B cell (primary cell): ENCODE data around the gene EPHB4. TPM values are rescaled to one million over a fixed set of nuclear protein-coding genes. Genes with fewer than 3 reads are reported as not detected.
A peak's percentile ranks its signal among the peaks of the same experiment; 100 is the strongest.

ENCODE experiments used
- ATAC-seq: fragments of 200-7000 bp; cut with Tn5 transposase; one replicate; pipeline ENCODE4 v1.10.0; 2021; ENCODE audit warnings: low read depth, mild to moderate bottlenecking, moderate number of reproducible peaks, moderate library complexity
- CTCF ChIA-PET: fragments of 350-600 bp; sonication (Branson Sonifier 250); formaldehyde crosslinking; loops from one replicate; lab custom pipeline; 2021; ENCODE audit warnings: antibody characterized with exemption, inconsistent platforms; lab: Charles Lee
- POLR2A ChIA-PET: fragments of 350-600 bp; sonication (Branson Sonifier 250); formaldehyde crosslinking; loops from one replicate; lab custom pipeline; 2021; ENCODE audit warnings: antibody characterized with exemption; lab: Charles Lee
- DNase-seq: peaks from one replicate; pipeline ENCODE4 v3.0.0; 2013
- H2AFZ ChIP-seq: 2 replicates; pipeline ENCODE4 v1.6.1; 2012; ENCODE audit warnings: mild to moderate bottlenecking, low read depth, low read length; ENCODE audit not compliant: insufficient read depth, poor library complexity, severe bottlenecking
- H3K27ac ChIP-seq, 2 donors: 1 replicate in 1 of 2; 2 replicates in 1 of 2; pipeline ENCODE4 v1.5.1; 2012 to 2013; ENCODE audit warnings: low read length in 2 of 2, mild to moderate bottlenecking in 2 of 2, moderate library complexity in 1 of 2
- H3K27me3 ChIP-seq, 4 experiments: fragments of 200-600 bp in 1 of 4; sonication (generic) in 1 of 4; replicated peaks in 1 of 4; 1 replicate in 2 of 4; 2 replicates in 2 of 4; pipeline versions ENCODE4 v1.6.1 to v1.7.0; 2013 to 2016; ENCODE audit warnings: low read length in 3 of 4, mild to moderate bottlenecking in 2 of 4, mixed read lengths in 1 of 4, moderate library complexity in 1 of 4; ENCODE audit not compliant: insufficient read depth in 4 of 4, control insufficient read depth in 3 of 4; ENCODE audit errors: control extremely low read depth in 1 of 4
- H3K36me3 ChIP-seq, 2 experiments: replicated peaks in 1 of 2; 1 replicate in 1 of 2; 2 replicates in 1 of 2; pipeline versions ENCODE4 v1.6.1 to v1.7.1; 2013; ENCODE audit warnings: low read length in 1 of 2; ENCODE audit not compliant: insufficient read depth in 2 of 2, control insufficient read depth in 1 of 2; ENCODE audit errors: control extremely low read depth in 1 of 2, extremely low read depth in 1 of 2
- H3K4me1 ChIP-seq, 2 donors: fragments of 200-600 bp in 1 of 2; sonication (generic) in 1 of 2; 1 replicate in 1 of 2; 2 replicates in 1 of 2; pipeline versions ENCODE4 v1.5.1 to v1.6.1; 2013 to 2017; ENCODE audit warnings: low read length in 2 of 2; ENCODE audit not compliant: control insufficient read depth in 2 of 2, insufficient read depth in 2 of 2
- H3K4me2 ChIP-seq: replicated peaks from 2 replicates; pipeline ENCODE3; 2012; ENCODE audit warnings: mild to moderate bottlenecking, low read depth, low read length; ENCODE audit not compliant: poor library complexity, severe bottlenecking
- H3K4me3 ChIP-seq, 5 experiments: fragments of 200-600 bp in 1 of 5; sonication (generic) in 1 of 5; 1 replicate in 3 of 5; 2 replicates in 2 of 5; pipeline versions ENCODE4 v1.5.1 to v1.7.0; 2011 to 2016; ENCODE audit warnings: low read length in 4 of 5, mild to moderate bottlenecking in 4 of 5, low read depth in 2 of 5, control low read depth in 1 of 5, moderate library complexity in 1 of 5; ENCODE audit not compliant: insufficient read depth in 1 of 5; ENCODE audit errors: control extremely low read depth in 1 of 5, extremely low read depth in 1 of 5
- H3K79me2 ChIP-seq: fragments of 200-600 bp; sonication (generic); one replicate; pipeline ENCODE4 v1.6.0; 2016; ENCODE audit warnings: low read length; ENCODE audit not compliant: control insufficient read depth, insufficient read depth
- H3K9ac ChIP-seq: fragments of 200-600 bp; sonication (generic); 2 replicates; pipeline ENCODE4 v1.6.1; 2017; ENCODE audit warnings: mild to moderate bottlenecking, low read length, moderate library complexity
- H3K9me3 ChIP-seq, 3 donors: one replicate each; pipeline versions ENCODE4 v1.6.1 to v1.7.1; 2013; ENCODE audit warnings: low read length in 2 of 3; ENCODE audit not compliant: control insufficient read depth in 2 of 3, insufficient read depth in 1 of 3; ENCODE audit errors: control extremely low read depth in 1 of 3
- H4K20me1 ChIP-seq: 2 replicates; pipeline ENCODE4 v1.6.0; 2012; ENCODE audit warnings: mild to moderate bottlenecking, low read length; ENCODE audit not compliant: insufficient read depth, control insufficient read depth, poor library complexity, severe bottlenecking
- H3K27ac Mint-ChIP-seq: one replicate; pipeline ENCODE4 v1.8.0; 2021; ENCODE audit warnings: mixed read lengths
- H3K27me3 Mint-ChIP-seq: one replicate; pipeline ENCODE4 v1.8.0; 2021; ENCODE audit warnings: mixed read lengths
- H3K4me1 Mint-ChIP-seq: one replicate; pipeline ENCODE4 v1.8.0; 2021; ENCODE audit warnings: mixed read lengths
- H3K4me3 Mint-ChIP-seq: one replicate; pipeline ENCODE4 v1.8.0; 2021; ENCODE audit warnings: mixed read lengths
- H3K9me3 Mint-ChIP-seq: one replicate; pipeline ENCODE4 v1.8.0; 2022; ENCODE audit warnings: mixed read lengths; ENCODE audit not compliant: insufficient read depth
- EZH2 ChIP-seq: IDR thresholded peaks from 2 replicates; pipeline ENCODE4 v1.6.1; 2012; ENCODE audit warnings: borderline replicate concordance, low read depth, mild to moderate bottlenecking, moderate library complexity, low read length; ENCODE audit not compliant: insufficient read depth, poor library complexity, severe bottlenecking
- WGBS: methylation state at CpG from one replicate; pipeline ENCODE4 v1.1.5; 2013; ENCODE audit warnings: missing lambda C conversion rate; ENCODE audit not compliant: insufficient coverage; 5-methylcytosine and 5-hydroxymethylcytosine counted together
- intact Hi-C: fragments of 100-400 bp; cut with micrococcal nuclease; formaldehyde crosslinking; loops from one replicate; pipeline ENCODE4 v1.10.0; 2022
- polyA plus RNA-seq: library from polyadenylated mRNA; depleted of rRNA; stranded (reverse); fragments of >200 nt; gene quantifications from 2 replicates; pipeline ENCODE4 v1.2.3, GENCODE V29; 2012
- total RNA-seq, 2 donors: library from RNA; stranded (reverse); fragments of 120-200 nt in 1 of 2; gene quantifications; 1 replicate in 1 of 2; 2 replicates in 1 of 2; pipeline versions ENCODE4 v1.2.3 to v1.2.4, GENCODE V29; 2013 to 2022
- TF ChIP-seq, protein P1 (sequence below): fragments of 200-600 bp; IDR thresholded peaks from one replicate; pipeline ENCODE4 v1.8.0; 2022; ENCODE audit warnings: antibody characterized with exemption, mild to moderate bottlenecking

EPHB4 gene
- total and polyA plus RNA-seq, 2 donors (not counting 1 experiment from before 2014, with no cell fraction given): 3.9 to 12.0 TPM

DNA sequence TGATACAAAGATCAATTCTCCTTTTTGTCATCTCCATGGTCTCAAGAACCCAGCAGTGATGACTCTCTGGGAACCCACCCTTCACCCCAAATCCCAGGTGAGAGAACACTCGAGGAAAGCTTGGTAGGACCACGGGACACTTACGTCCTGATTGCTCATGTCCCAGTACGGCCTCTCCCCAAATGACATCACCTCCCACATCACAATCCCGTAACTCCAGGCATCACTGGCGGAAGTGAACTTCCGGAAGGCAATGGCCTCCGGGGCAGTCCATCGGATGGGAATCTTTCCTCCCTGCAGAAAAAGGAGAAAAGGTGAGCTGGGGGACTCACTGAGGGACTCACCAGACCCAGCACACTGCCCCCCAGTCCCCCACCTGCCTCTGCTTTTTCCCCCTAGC lies 21.0 kb downstream of the EPHB4 start:
- no peaks in the 10 kb centered on the region for H3K9me3 Mint-ChIP-seq

DNA sequence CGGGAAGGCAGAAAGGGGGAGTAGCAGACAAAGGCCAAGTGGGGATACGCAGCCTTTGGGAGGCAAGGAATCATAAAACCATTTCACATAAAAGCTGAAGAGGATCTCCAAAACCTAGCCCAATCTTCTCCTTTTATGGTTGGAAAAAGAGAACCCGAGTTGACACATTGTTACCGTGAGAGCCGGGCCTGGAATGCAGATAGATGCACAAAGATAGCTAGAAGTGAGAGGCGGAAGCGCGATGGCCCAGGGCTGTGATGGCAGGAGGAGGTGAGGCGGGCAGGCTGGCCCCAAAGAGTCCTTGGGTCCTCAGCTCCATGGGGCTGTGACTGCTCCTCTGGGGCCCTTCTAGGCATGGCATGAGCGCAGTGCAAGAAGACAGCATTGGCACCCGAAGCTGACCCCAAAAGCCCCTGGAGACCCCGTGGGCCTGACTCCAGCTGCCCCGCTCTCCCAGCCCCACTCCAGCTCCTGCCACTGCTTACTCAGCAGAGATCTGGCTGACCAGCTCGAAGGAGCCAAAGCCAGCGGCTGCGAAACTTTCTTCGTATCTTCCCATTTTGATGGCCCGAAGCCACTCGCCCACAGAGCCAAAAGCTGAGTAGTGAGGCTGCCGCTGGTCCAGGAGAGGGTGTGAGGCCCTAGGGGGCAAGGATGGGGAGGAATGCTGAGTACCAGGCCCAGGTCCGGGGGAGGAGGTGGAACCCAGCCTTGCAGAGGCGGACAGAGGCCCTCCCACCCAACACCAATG lies 22.5 kb downstream of the EPHB4 start:
- Histone ChIP-seq H3K36me3 (no peaks in the 10 kb centered on the region), H3K9me3 (no peaks in the 10 kb centered on the region), H3K9ac (no peak overlapping the region), H3K4me2 (no peak overlapping the region), H4K20me1 (no peaks in the 10 kb centered on the region), H3K27me3 (no peaks in the 10 kb centered on the region), H3K4me1 (peaks cover 16 to 22% of the 10 kb centered on the region in 2 donors), H3K79me2 (no peaks in the 10 kb centered on the region), H3K27ac (no peak overlapping the region), H2AFZ (no peak overlapping the region), H3K4me3 (no peak overlapping the region)
- Mint-ChIP-seq H3K4me3 (no peak overlapping the region), H3K27me3 (no peaks in the 10 kb centered on the region), H3K4me1 (peaks cover 27% of the 10 kb centered on the region), H3K27ac (peak overlapping the region; percentile 32), H3K9me3 (no peaks in the 10 kb centered on the region)
- ATAC-seq (no peak), DNase-seq (no peak)
- intact Hi-C loops: loop anchor here (5.0 kb wide), 1 partner anchor 272 kb away; no protein-coding TSS in a partner anchor
- CTCF ChIA-PET: interaction anchor here (0.5 to 11.0 kb wide), 4 partner anchors 47 to 1389 kb away, joined by 3 to 111 read pairs (median 4); partner anchors contain the start of gene SLC12A9
- POLR2A ChIA-PET: interaction anchor here (0.6 kb wide), 1 partner anchor 24 kb away, joined by 5 read pairs; no protein-coding TSS in a partner anchor
- TF ChIP-seq, protein P1, sequence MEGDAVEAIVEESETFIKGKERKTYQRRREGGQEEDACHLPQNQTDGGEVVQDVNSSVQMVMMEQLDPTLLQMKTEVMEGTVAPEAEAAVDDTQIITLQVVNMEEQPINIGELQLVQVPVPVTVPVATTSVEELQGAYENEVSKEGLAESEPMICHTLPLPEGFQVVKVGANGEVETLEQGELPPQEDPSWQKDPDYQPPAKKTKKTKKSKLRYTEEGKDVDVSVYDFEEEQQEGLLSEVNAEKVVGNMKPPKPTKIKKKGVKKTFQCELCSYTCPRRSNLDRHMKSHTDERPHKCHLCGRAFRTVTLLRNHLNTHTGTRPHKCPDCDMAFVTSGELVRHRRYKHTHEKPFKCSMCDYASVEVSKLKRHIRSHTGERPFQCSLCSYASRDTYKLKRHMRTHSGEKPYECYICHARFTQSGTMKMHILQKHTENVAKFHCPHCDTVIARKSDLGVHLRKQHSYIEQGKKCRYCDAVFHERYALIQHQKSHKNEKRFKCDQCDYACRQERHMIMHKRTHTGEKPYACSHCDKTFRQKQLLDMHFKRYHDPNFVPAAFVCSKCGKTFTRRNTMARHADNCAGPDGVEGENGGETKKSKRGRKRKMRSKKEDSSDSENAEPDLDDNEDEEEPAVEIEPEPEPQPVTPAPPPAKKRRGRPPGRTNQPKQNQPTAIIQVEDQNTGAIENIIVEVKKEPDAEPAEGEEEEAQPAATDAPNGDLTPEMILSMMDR: no peak
- no peak for TF ChIP-seq EZH2
- WGBS: 98% methylated on average over 18 of the region's 22 CpGs

More for the DNA sequence above, 21.0 kb downstream of the EPHB4 start:
- H3K4me3 Mint-ChIP-seq: no peak overlapping the region
- POLR2A ChIA-PET: no interaction called here
- H3K27ac Mint-ChIP-seq: no peak overlapping the region
- no peaks in the 10 kb centered on the region for H3K36me3 ChIP-seq
- peaks cover 16 to 22% of the 10 kb centered on the region in 2 donors for H3K4me1 ChIP-seq
- H3K9ac ChIP-seq: no peak overlapping the region
- H3K27me3 ChIP-seq: no peaks in the 10 kb centered on the region
- H3K79me2 ChIP-seq: no peaks in the 10 kb centered on the region
- CTCF ChIA-PET: interaction anchor here (11.0 kb wide), 1 partner anchor 46 kb away, joined by 111 read pairs; the partner anchor contains the start of gene SLC12A9
- peaks cover 19% of the 10 kb centered on the region for H3K4me1 Mint-ChIP-seq
- DNase-seq: no peak
- no peaks in the 10 kb centered on the region for H4K20me1 ChIP-seq
- no peak overlapping the region for H2AFZ ChIP-seq
- WGBS: 99% methylated on average over 6 of the region's 9 CpGs
- no peak overlapping the region for H3K27ac ChIP-seq
- no peak for ATAC-seq
- no peak overlapping the region for H3K4me2 ChIP-seq
- H3K27me3 Mint-ChIP-seq: no peaks in the 10 kb centered on the region
- no peak for TF ChIP-seq EZH2
- TF ChIP-seq, protein P1: no peak
- H3K9me3 ChIP-seq: no peaks in the 10 kb centered on the region
- H3K4me3 ChIP-seq: no peak overlapping the region
- intact Hi-C loops: no loop called here
